Measurements from ENCODE around the gene HNF4A. TPM values are rescaled to one million over a fixed set of nuclear protein-coding genes. Genes with fewer than 3 reads are reported as not detected.
A peak's percentile ranks its signal among the peaks of the same experiment; 100 is the strongest.

The HNF4A gene
- total and polyA plus RNA-seq, 2 of the 13 experiments (the other 11 are each of a cell fraction or from before 2014, with no cell fraction given): 80.9 to 169 TPM

GRCh38 chr20:44355498-44356352 is at the start of gene HNF4A (continued):
- TF ChIP-seq KDM5B (CRISPR knock-in tag; IDR thresholded peaks at IDR 0.05; ENCODE audit: borderline replicate concordance) (peak; percentile 98), ZNF124 (CRISPR knock-in tag; IDR thresholded peaks at IDR 0.05) (peak; percentile 85; the same call in 1 of the 2 replicates), ZNF510 (CRISPR knock-in tag; IDR thresholded peaks at IDR 0.05; ENCODE audit: low read depth) (peak; percentile 99), ZNF225 (CRISPR knock-in tag; IDR thresholded peaks at IDR 0.05) (peak; percentile 71; the same call in 1 of the 2 replicates), ZNF451 (CRISPR knock-in tag; IDR thresholded peaks at IDR 0.05) (peak; percentile 62), NR3C1 (CRISPR knock-in tag; IDR thresholded peaks at IDR 0.05) (peak; percentile 18; the same call in 1 of the 2 replicates), ZFX (CRISPR knock-in tag; IDR thresholded peaks at IDR 0.05; ENCODE audit: low read depth) (peak; percentile 98), NRL (CRISPR knock-in tag; IDR thresholded peaks at IDR 0.05; ENCODE audit: borderline replicate concordance) (peak; percentile 97; the same call in 1 of the 2 replicates), MXI1 (IDR thresholded peaks at IDR 0.05; ENCODE audit: borderline replicate concordance, low read depth, low read length) (peak; percentile 73; the same call in 1 of the 3 replicates), ZHX1 (CRISPR knock-in tag; IDR thresholded peaks at IDR 0.05; ENCODE audit: low read depth) (peak; percentile 87; the same call in 1 of the 2 replicates), CREM (IDR thresholded peaks at IDR 0.05) (peak; percentile 14), CREM (CRISPR knock-in tag; IDR thresholded peaks at IDR 0.05) (no peak), NFYB (CRISPR knock-in tag; IDR thresholded peaks at IDR 0.05) (peak; percentile 43; the same call in 1 of the 2 replicates), TEAD3 (CRISPR knock-in tag; optimal IDR thresholded peaks at IDR 0.05; ENCODE audit: borderline replicate concordance) (peak; percentile 17), NCOR1 (IDR thresholded peaks at IDR 0.05; ENCODE audit: borderline replicate concordance, low read length) (0 out of 2 replicates have a peak, but pooled peaks have one; percentile 5), REST (IDR thresholded peaks at IDR 0.05; ENCODE audit: borderline replicate concordance in 1 of 2, low read depth in 1 of 2, low read length in 2 of 2) (no peak; a peak in 2 of 4 replicates), GABPA (IDR thresholded peaks at IDR 0.05; ENCODE audit: low read depth, low read length) (no peak), GABPA (CRISPR knock-in tag; IDR thresholded peaks at IDR 0.05; ENCODE audit: low read depth) (no peak; the same call in 1 of the 2 replicates), PREB (CRISPR knock-in tag; IDR thresholded peaks at IDR 0.05) (no peak)
- TF ChIP-seq, protein P1, sequence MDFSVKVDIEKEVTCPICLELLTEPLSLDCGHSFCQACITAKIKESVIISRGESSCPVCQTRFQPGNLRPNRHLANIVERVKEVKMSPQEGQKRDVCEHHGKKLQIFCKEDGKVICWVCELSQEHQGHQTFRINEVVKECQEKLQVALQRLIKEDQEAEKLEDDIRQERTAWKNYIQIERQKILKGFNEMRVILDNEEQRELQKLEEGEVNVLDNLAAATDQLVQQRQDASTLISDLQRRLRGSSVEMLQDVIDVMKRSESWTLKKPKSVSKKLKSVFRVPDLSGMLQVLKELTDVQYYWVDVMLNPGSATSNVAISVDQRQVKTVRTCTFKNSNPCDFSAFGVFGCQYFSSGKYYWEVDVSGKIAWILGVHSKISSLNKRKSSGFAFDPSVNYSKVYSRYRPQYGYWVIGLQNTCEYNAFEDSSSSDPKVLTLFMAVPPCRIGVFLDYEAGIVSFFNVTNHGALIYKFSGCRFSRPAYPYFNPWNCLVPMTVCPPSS (IDR thresholded peaks at IDR 0.05): no peak
